Muscle of leg (tissue), 9 donors: ENCODE measurements around the gene WRAP73. TPM values are rescaled to one million over a fixed set of nuclear protein-coding genes. Genes with fewer than 3 reads are reported as not detected.

Experiments used
- polyA plus RNA-seq, 8 donors: library from polyadenylated mRNA; unstranded; fragments of 120-200 nt; gene quantifications; one replicate each; pipeline versions ENCODE4 v1.2.1 to v1.2.3, GENCODE V29; 2013; ENCODE audit warnings: inconsistent platforms in 1 of 8, low replicate concordance in 1 of 8; ENCODE audit not compliant: insufficient read length in 8 of 8, insufficient read depth in 1 of 8
- total RNA-seq: library from RNA; stranded (reverse); fragments of 120-200 nt; gene quantifications from one replicate; pipeline ENCODE4 v1.2.4, GENCODE V29; 2013

The WRAP73 gene
- total and polyA plus RNA-seq, 9 donors: 8.5 to 13.4 (median 11.6) TPM

Other genes with a start within 250 kb of the WRAP73 start
- gene ARHGEF16, start 195.4 kb downstream of the WRAP73 start, total RNA-seq: 0.40 TPM
- 1 to 10 TPM in 2 of 8 donors, under 1 TPM in 6; 0.35 to 2.3 (median 0.54) TPM for gene ARHGEF16, start 195.4 kb downstream of the WRAP73 start, polyA plus RNA-seq
- gene MEGF6, start 38.6 kb downstream of the WRAP73 start, total RNA-seq: 20.8 TPM
- 10 to 100 TPM in 7 of 8 donors, 1 to 10 TPM in 1; 7.7 to 26.7 (median 13.6) TPM for gene MEGF6, start 38.6 kb downstream of the WRAP73 start, polyA plus RNA-seq
- 11.0 TPM for gene TPRG1L, start 25.1 kb downstream of the WRAP73 start, total RNA-seq
- gene TPRG1L, start 25.1 kb downstream of the WRAP73 start, polyA plus RNA-seq: 10 to 100 TPM; 27.1 to 32.4 (median 30.1) TPM
- 0.71 TPM for gene TP73, start 2.4 kb upstream of the WRAP73 start, total RNA-seq
- gene TP73, start 2.4 kb upstream of the WRAP73 start, polyA plus RNA-seq: 1 to 10 TPM in 5 of 8 donors, under 1 TPM in 3; 0.52 to 2.5 (median 1.3) TPM
- not detected for gene CCDC27, start 102.3 kb upstream of the WRAP73 start, total RNA-seq
- gene CCDC27, start 102.3 kb upstream of the WRAP73 start, polyA plus RNA-seq: under 1 TPM; 0.07 to 0.18 (median 0.10) TPM
- gene SMIM1, start 122.6 kb upstream of the WRAP73 start, total RNA-seq: 7.1 TPM
- gene SMIM1, start 122.6 kb upstream of the WRAP73 start, polyA plus RNA-seq: 1 to 10 TPM; 2.3 to 8.4 (median 4.1) TPM
- gene LRRC47, start 146.4 kb upstream of the WRAP73 start, total RNA-seq: 34.4 TPM
- 10 to 100 TPM; 45.7 to 56.1 (median 51.2) TPM for gene LRRC47, start 146.4 kb upstream of the WRAP73 start, polyA plus RNA-seq
- gene CEP104, start 207.1 kb upstream of the WRAP73 start, total RNA-seq: 8.3 TPM
- gene CEP104, start 207.1 kb upstream of the WRAP73 start, polyA plus RNA-seq: 10 to 100 TPM; 12.0 to 19.7 (median 17.4) TPM
- 4.3 TPM for gene DFFB, start 207.4 kb upstream of the WRAP73 start, total RNA-seq
- gene DFFB, start 207.4 kb upstream of the WRAP73 start, polyA plus RNA-seq: 1 to 10 TPM; 4.3 to 6.8 (median 5.1) TPM